HepG2 (cell line): Measurements from ENCODE around the gene CADPS.

Source experiments
- JUNB ChIP-seq: sonication (generic); formaldehyde crosslinking; IDR thresholded peaks from 2 replicates; pipeline ENCODE4 v1.8.0; 2022; ENCODE audit warnings: missing genetic modification reagents, mild to moderate bottlenecking, borderline replicate concordance
- RCOR2 ChIP-seq: IDR thresholded peaks from 2 replicates; pipeline ENCODE4 v1.6.1; 2016; ENCODE audit warnings: missing biosample characterization, missing genetic modification reagents
- U2AF1 ChIP-seq: fragments of 200-400 bp; formaldehyde crosslinking; optimal IDR thresholded peaks from 2 replicates; pipeline ENCODE3; 2017; ENCODE audit warnings: mild to moderate bottlenecking, low read depth, low read length
- ZFP41 ChIP-seq: sonication (generic); formaldehyde crosslinking; IDR thresholded peaks from 2 replicates; pipeline ENCODE4 v1.4.0; 2020; ENCODE audit warnings: mild to moderate bottlenecking, missing genetic modification reagents, borderline replicate concordance
- ZXDC ChIP-seq: sonication (generic); formaldehyde crosslinking; IDR thresholded peaks from 2 replicates; pipeline ENCODE4 v1.5.0; 2020; ENCODE audit warnings: mild to moderate bottlenecking, missing genetic modification reagents
- TF ChIP-seq, protein P1 (sequence below): sonication (generic); formaldehyde crosslinking; IDR thresholded peaks from 2 replicates; pipeline ENCODE4 v1.4.0; 2020; ENCODE audit warnings: mild to moderate bottlenecking, low read depth, missing genetic modification reagents

DNA sequence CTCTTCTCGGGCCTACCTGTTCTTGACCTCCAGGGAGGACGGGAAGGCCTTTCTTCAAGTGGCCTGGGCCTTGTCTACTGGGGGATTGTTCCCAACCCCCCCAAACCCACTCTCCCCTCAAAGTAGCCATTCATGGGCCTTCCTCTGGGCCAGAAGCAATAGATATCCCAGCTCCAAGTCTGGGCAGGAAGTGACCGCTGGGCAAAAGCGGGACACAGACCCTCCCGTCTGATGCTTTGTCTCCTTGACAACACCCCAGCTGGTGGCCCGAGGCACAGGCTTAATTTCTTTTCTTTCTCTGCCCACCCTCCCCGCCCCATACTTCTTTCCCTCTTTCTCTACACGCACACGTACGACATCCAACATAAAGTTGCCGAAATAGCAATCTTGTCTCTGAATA is 460.4 kb downstream of the CADPS start:
- TF ChIP-seq JUNB (CRISPR knock-in tag) (no peak), RCOR2 (CRISPR knock-in tag) (no peak), ZXDC (CRISPR knock-in tag) (no peak), U2AF1 (no peak), ZFP41 (CRISPR knock-in tag) (no peak)
- TF ChIP-seq, protein P1, sequence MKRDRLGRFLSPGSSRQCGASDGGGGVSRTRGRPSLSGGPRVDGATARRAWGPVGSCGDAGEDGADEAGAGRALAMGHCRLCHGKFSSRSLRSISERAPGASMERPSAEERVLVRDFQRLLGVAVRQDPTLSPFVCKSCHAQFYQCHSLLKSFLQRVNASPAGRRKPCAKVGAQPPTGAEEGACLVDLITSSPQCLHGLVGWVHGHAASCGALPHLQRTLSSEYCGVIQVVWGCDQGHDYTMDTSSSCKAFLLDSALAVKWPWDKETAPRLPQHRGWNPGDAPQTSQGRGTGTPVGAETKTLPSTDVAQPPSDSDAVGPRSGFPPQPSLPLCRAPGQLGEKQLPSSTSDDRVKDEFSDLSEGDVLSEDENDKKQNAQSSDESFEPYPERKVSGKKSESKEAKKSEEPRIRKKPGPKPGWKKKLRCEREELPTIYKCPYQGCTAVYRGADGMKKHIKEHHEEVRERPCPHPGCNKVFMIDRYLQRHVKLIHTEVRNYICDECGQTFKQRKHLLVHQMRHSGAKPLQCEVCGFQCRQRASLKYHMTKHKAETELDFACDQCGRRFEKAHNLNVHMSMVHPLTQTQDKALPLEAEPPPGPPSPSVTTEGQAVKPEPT = no peak
